HG02571 (cell line): ENCODE measurements around the gene SRM.
"Not testable (repeated sequence)": the region's sequence is repeated elsewhere in the genome, so short reads cannot be mapped to it uniquely, and the experiment has no call there.

Source experiments
- ATAC-seq: cut with Tn5 transposase; IDR thresholded peaks from one replicate; pipeline ENCODE4 v1.9.1; 2021; ENCODE audit warnings: mild to moderate bottlenecking, moderate library complexity; ENCODE audit not compliant: unreplicated experiment

SRM gene

GRCh38 chr1:11065796-11066195, 6.0 kb upstream of the SRM start:
- no peak for ATAC-seq

- no peak for ATAC-seq
These were observed 5.1 kb upstream of the SRM start for GRCh38 chr1:11064942-11065341.

GRCh38 chr1:11063937-11064537, 4.2 kb upstream of the SRM start:
- not testable (repeated sequence) for ATAC-seq

- no peak for ATAC-seq
These were observed 3.2 kb upstream of the SRM start for GRCh38 chr1:11062965-11063401.

- no peak for ATAC-seq
These were observed 2.0 kb upstream of the SRM start for GRCh38 chr1:11061652-11062365.

GRCh38 chr1:11059155-11059967, 457 bp downstream of the SRM start:
- peak; percentile 2 for ATAC-seq

GRCh38 chr1:11058595-11059154, 1.1 kb downstream of the SRM start:
- no peak for ATAC-seq

GRCh38 chr1:11058026-11058425, 1.8 kb downstream of the SRM start:
- no peak for ATAC-seq

GRCh38 chr1:11057477-11057876, 2.3 kb downstream of the SRM start:
- ATAC-seq = no peak

GRCh38 chr1:11056504-11056903, 3.3 kb downstream of the SRM start:
- ATAC-seq = no peak

GRCh38 chr1:11055676-11056075, 4.1 kb downstream of the SRM start:
- ATAC-seq = no peak

GRCh38 chr1:11054666-11055065, 5.2 kb downstream of the SRM start:
- no peak for ATAC-seq

- no peak for ATAC-seq
These were observed 5.6 kb downstream of the SRM start for GRCh38 chr1:11054181-11054580.

- ATAC-seq = no peak
These were observed 6.1 kb downstream of the SRM start for GRCh38 chr1:11053758-11054137.

- no peak for ATAC-seq
These were observed 6.7 kb downstream of the SRM start for GRCh38 chr1:11052839-11053757.

GRCh38 chr1:11051781-11052511, 7.9 kb downstream of the SRM start:
- no peak for ATAC-seq

GRCh38 chr1:11051121-11051520, 8.7 kb downstream of the SRM start:
- not testable (repeated sequence) for ATAC-seq

- no peak for ATAC-seq
These were observed 13.0 kb downstream of the SRM start, which contains the start of gene MASP2 for GRCh38 chr1:11046625-11047365. TSS of gene MASP2 (minus strand) at chr1:11047239. CDS start at chr1:11047207, 32 bp downstream.

GRCh38 chr1:11046270-11046566, 13.6 kb downstream of the SRM start:
- no peak for ATAC-seq
